WTC11 (cell line): ENCODE data around the gene STK25. TPM values are rescaled to one million over a fixed set of nuclear protein-coding genes. Genes with fewer than 3 reads are reported as not detected.

ENCODE experiments used
- CREM ChIP-seq: sonication (generic); formaldehyde crosslinking; IDR thresholded peaks from 2 replicates; pipeline ENCODE4 v1.8.1; 2022; ENCODE audit warnings: mild to moderate bottlenecking, missing genetic modification reagents, moderate library complexity
- EMX1 ChIP-seq: fragments of 250-450 bp; sonication (Bioruptor Pico); IDR thresholded peaks from 2 replicates; pipeline ENCODE4 v1.8.0; 2021; ENCODE audit warnings: mild to moderate bottlenecking
- ESRRA ChIP-seq: sonication (generic); formaldehyde crosslinking; IDR thresholded peaks from 2 replicates; pipeline ENCODE4 v1.8.1; 2022; ENCODE audit warnings: mild to moderate bottlenecking, missing genetic modification reagents, borderline replicate concordance
- FOXK1 ChIP-seq: sonication (generic); formaldehyde crosslinking; IDR thresholded peaks from 2 replicates; pipeline ENCODE4 v1.8.0; 2022; ENCODE audit warnings: mild to moderate bottlenecking, moderate library complexity, missing genetic modification reagents
- GTF2I ChIP-seq: fragments of 250-450 bp; sonication (Bioruptor Pico); conservative IDR thresholded peaks from 2 replicates; pipeline ENCODE4 v1.4.0; 2021; ENCODE audit warnings: mild to moderate bottlenecking
- JAZF1 ChIP-seq: fragments of 250-450 bp; sonication (Bioruptor Pico); IDR thresholded peaks from 2 replicates; pipeline ENCODE4 v1.9.0; 2021; ENCODE audit warnings: moderate library complexity, mild to moderate bottlenecking, inconsistent platforms
- RELA ChIP-seq: sonication (generic); formaldehyde crosslinking; IDR thresholded peaks from 2 replicates; pipeline ENCODE4 v1.8.1; 2022; ENCODE audit warnings: missing genetic modification reagents, mild to moderate bottlenecking, borderline replicate concordance
- SMAD3 ChIP-seq: sonication (generic); formaldehyde crosslinking; IDR thresholded peaks from 2 replicates; pipeline ENCODE4 v1.8.0; 2022; ENCODE audit warnings: missing genetic modification reagents, mild to moderate bottlenecking, borderline replicate concordance
- SMAD4 ChIP-seq: sonication (generic); formaldehyde crosslinking; IDR thresholded peaks from 2 replicates; pipeline ENCODE4 v1.8.0; 2022; ENCODE audit warnings: mild to moderate bottlenecking, missing genetic modification reagents
- SOX15 ChIP-seq: fragments of 250-450 bp; sonication (Bioruptor Pico); IDR thresholded peaks from 2 replicates; pipeline ENCODE4 v1.9.0; 2021; ENCODE audit warnings: mild to moderate bottlenecking
- SP1 ChIP-seq: sonication (generic); formaldehyde crosslinking; conservative IDR thresholded peaks from 2 replicates; pipeline ENCODE4 v1.8.1; 2022; ENCODE audit warnings: missing genetic modification reagents
- TCF7 ChIP-seq: sonication (generic); formaldehyde crosslinking; IDR thresholded peaks from 2 replicates; pipeline ENCODE4 v1.8.0; 2022; ENCODE audit warnings: mild to moderate bottlenecking, low read depth, missing genetic modification reagents, moderate library complexity
- TEAD4 ChIP-seq: sonication (generic); formaldehyde crosslinking; IDR thresholded peaks from 2 replicates; pipeline ENCODE4 v1.8.0; 2022; ENCODE audit warnings: mild to moderate bottlenecking, missing genetic modification reagents
- ZNF121 ChIP-seq: sonication (generic); formaldehyde crosslinking; IDR thresholded peaks from 2 replicates; pipeline ENCODE4 v1.8.0; 2023; ENCODE audit warnings: missing genetic modification reagents
- ZNF138 ChIP-seq: sonication (generic); formaldehyde crosslinking; conservative IDR thresholded peaks from 2 replicates; pipeline ENCODE4 v1.8.1; 2022; ENCODE audit warnings: mild to moderate bottlenecking, moderate library complexity, missing genetic modification reagents
- ZNF263 ChIP-seq: sonication (generic); formaldehyde crosslinking; IDR thresholded peaks from 2 replicates; pipeline ENCODE4 v1.8.1; 2022; ENCODE audit warnings: low read depth, mild to moderate bottlenecking, moderate library complexity, missing genetic modification reagents
- ZNF317 ChIP-seq: sonication (generic); formaldehyde crosslinking; IDR thresholded peaks from 2 replicates; pipeline ENCODE4 v1.8.1; 2023; ENCODE audit warnings: low read depth, mild to moderate bottlenecking, moderate library complexity, missing genetic modification reagents, borderline replicate concordance
- ZNF423 ChIP-seq: fragments of 250-450 bp; sonication (Bioruptor Pico); IDR thresholded peaks from 2 replicates; pipeline ENCODE4 v2.1.2; 2022; ENCODE audit warnings: mild to moderate bottlenecking, moderate library complexity
- ZNF671 ChIP-seq: fragments of 250-450 bp; sonication (Bioruptor Pico); IDR thresholded peaks from 2 replicates; pipeline ENCODE4 v1.8.0; 2021; ENCODE audit warnings: mild to moderate bottlenecking
- total RNA-seq: library from RNA; stranded (reverse); gene quantifications from 3 replicates; pipeline ENCODE4 v1.2.3, GENCODE V29; 2021
- TF ChIP-seq, protein P1 (sequence below): sonication (generic); formaldehyde crosslinking; IDR thresholded peaks from 2 replicates; pipeline ENCODE4 v1.8.1; 2023; ENCODE audit warnings: mild to moderate bottlenecking, missing genetic modification reagents
- TF ChIP-seq, protein P2 (sequence below): fragments of 250-450 bp; sonication (Bioruptor Pico); IDR thresholded peaks from 2 replicates; pipeline ENCODE4 v1.9.0; 2021; ENCODE audit warnings: mild to moderate bottlenecking
- TF ChIP-seq, protein P3 (sequence below): fragments of 250-450 bp; sonication (Bioruptor Pico); IDR thresholded peaks from 2 replicates; pipeline ENCODE4 v1.8.0; 2021; ENCODE audit warnings: mild to moderate bottlenecking
- TF ChIP-seq, protein P4 (sequence below): sonication (generic); formaldehyde crosslinking; IDR thresholded peaks from 2 replicates; pipeline ENCODE4 v1.8.1; 2022; ENCODE audit warnings: mild to moderate bottlenecking, missing genetic modification reagents, moderate library complexity, borderline replicate concordance
- TF ChIP-seq, protein P5 (sequence below): sonication (generic); formaldehyde crosslinking; IDR thresholded peaks from 2 replicates; pipeline ENCODE4 v1.8.0; 2023; ENCODE audit warnings: mild to moderate bottlenecking, missing genetic modification reagents
- TF ChIP-seq, protein P6 (sequence below): sonication (generic); formaldehyde crosslinking; IDR thresholded peaks from 2 replicates; pipeline ENCODE4 v1.8.0; 2023; ENCODE audit warnings: missing genetic modification reagents
- TF ChIP-seq, protein P7 (sequence below): sonication (generic); formaldehyde crosslinking; IDR thresholded peaks from 2 replicates; pipeline ENCODE4 v1.8.1; 2023; ENCODE audit warnings: mild to moderate bottlenecking, missing genetic modification reagents
- TF ChIP-seq, protein P8 (sequence below): sonication (generic); formaldehyde crosslinking; IDR thresholded peaks from 2 replicates; pipeline ENCODE4 v1.8.0; 2022; ENCODE audit warnings: mild to moderate bottlenecking, missing genetic modification reagents

STK25 gene
- total RNA-seq, 1 experiment from 2014 or later, result 232 TPM

DNA sequence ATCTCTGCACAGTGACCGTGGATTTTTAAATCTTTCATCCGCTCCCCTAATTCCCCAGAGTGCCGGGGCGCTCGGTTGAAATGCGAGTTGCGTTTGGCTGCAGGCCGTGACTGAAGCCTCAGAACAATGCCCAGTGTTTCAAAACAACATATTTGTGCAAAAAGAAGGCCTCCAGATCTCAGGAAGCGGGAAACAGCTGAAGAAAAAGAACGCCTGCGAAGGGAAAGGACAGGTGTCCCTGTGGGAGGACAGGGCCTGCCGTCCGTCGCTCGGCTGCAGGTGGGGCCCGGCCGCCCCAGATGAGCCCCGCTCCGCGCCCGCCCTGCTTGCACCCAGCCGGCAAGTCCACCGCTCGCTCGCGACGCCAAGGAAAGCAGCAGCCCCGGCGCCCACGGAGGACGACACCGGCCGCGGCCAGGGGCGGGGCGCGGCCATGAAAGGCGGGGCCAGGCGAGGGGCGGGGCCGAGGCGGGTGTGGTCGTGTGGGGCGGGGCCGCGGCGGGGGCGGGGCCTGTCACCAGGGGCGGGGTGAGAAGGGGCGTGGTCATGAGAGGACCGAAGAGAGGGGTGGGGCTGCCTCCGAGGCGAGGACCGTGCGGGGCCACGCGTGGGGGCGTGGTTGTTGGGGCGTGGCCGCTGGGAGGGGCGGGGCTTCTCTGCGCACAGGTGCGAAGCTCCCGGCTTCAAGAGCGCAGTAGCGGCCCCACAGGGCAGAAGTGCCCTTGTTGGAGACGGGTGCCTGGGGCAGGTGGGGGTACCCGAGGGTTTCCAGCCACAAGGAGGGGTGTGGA is 32.6 kb upstream of the STK25 start (continued):
- TF ChIP-seq SP1 (CRISPR knock-in tag) (peak; percentile 90), ESRRA (CRISPR knock-in tag) (no peak), SOX15 (no peak), ZNF263 (CRISPR knock-in tag) (no peak), SMAD3 (CRISPR knock-in tag) (no peak), ZNF317 (CRISPR knock-in tag) (no peak), ZNF138 (no peak; the same call in 1 of the 2 replicates), RELA (CRISPR knock-in tag) (no peak), CREM (no peak), ZNF423 (no peak), EMX1 (CRISPR knock-in tag) (no peak), JAZF1 (CRISPR knock-in tag) (no peak), FOXK1 (no peak), TEAD4 (no peak), ZNF671 (no peak), ZNF121 (CRISPR knock-in tag) (no peak), SMAD4 (CRISPR knock-in tag) (no peak), GTF2I (CRISPR knock-in tag) (no peak), TCF7 (no peak)
- TF ChIP-seq, protein P1, sequence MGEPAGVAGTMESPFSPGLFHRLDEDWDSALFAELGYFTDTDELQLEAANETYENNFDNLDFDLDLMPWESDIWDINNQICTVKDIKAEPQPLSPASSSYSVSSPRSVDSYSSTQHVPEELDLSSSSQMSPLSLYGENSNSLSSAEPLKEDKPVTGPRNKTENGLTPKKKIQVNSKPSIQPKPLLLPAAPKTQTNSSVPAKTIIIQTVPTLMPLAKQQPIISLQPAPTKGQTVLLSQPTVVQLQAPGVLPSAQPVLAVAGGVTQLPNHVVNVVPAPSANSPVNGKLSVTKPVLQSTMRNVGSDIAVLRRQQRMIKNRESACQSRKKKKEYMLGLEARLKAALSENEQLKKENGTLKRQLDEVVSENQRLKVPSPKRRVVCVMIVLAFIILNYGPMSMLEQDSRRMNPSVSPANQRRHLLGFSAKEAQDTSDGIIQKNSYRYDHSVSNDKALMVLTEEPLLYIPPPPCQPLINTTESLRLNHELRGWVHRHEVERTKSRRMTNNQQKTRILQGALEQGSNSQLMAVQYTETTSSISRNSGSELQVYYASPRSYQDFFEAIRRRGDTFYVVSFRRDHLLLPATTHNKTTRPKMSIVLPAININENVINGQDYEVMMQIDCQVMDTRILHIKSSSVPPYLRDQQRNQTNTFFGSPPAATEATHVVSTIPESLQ (CRISPR knock-in tag), result no peak
- TF ChIP-seq, protein P2, sequence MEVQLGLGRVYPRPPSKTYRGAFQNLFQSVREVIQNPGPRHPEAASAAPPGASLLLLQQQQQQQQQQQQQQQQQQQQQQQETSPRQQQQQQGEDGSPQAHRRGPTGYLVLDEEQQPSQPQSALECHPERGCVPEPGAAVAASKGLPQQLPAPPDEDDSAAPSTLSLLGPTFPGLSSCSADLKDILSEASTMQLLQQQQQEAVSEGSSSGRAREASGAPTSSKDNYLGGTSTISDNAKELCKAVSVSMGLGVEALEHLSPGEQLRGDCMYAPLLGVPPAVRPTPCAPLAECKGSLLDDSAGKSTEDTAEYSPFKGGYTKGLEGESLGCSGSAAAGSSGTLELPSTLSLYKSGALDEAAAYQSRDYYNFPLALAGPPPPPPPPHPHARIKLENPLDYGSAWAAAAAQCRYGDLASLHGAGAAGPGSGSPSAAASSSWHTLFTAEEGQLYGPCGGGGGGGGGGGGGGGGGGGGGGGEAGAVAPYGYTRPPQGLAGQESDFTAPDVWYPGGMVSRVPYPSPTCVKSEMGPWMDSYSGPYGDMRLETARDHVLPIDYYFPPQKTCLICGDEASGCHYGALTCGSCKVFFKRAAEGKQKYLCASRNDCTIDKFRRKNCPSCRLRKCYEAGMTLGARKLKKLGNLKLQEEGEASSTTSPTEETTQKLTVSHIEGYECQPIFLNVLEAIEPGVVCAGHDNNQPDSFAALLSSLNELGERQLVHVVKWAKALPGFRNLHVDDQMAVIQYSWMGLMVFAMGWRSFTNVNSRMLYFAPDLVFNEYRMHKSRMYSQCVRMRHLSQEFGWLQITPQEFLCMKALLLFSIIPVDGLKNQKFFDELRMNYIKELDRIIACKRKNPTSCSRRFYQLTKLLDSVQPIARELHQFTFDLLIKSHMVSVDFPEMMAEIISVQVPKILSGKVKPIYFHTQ (CRISPR knock-in tag), result no peak
- TF ChIP-seq, protein P3, sequence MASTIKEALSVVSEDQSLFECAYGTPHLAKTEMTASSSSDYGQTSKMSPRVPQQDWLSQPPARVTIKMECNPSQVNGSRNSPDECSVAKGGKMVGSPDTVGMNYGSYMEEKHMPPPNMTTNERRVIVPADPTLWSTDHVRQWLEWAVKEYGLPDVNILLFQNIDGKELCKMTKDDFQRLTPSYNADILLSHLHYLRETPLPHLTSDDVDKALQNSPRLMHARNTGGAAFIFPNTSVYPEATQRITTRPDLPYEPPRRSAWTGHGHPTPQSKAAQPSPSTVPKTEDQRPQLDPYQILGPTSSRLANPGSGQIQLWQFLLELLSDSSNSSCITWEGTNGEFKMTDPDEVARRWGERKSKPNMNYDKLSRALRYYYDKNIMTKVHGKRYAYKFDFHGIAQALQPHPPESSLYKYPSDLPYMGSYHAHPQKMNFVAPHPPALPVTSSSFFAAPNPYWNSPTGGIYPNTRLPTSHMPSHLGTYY, result no peak
- TF ChIP-seq, protein P4, sequence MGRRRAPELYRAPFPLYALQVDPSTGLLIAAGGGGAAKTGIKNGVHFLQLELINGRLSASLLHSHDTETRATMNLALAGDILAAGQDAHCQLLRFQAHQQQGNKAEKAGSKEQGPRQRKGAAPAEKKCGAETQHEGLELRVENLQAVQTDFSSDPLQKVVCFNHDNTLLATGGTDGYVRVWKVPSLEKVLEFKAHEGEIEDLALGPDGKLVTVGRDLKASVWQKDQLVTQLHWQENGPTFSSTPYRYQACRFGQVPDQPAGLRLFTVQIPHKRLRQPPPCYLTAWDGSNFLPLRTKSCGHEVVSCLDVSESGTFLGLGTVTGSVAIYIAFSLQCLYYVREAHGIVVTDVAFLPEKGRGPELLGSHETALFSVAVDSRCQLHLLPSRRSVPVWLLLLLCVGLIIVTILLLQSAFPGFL, result no peak
- TF ChIP-seq, protein P5, sequence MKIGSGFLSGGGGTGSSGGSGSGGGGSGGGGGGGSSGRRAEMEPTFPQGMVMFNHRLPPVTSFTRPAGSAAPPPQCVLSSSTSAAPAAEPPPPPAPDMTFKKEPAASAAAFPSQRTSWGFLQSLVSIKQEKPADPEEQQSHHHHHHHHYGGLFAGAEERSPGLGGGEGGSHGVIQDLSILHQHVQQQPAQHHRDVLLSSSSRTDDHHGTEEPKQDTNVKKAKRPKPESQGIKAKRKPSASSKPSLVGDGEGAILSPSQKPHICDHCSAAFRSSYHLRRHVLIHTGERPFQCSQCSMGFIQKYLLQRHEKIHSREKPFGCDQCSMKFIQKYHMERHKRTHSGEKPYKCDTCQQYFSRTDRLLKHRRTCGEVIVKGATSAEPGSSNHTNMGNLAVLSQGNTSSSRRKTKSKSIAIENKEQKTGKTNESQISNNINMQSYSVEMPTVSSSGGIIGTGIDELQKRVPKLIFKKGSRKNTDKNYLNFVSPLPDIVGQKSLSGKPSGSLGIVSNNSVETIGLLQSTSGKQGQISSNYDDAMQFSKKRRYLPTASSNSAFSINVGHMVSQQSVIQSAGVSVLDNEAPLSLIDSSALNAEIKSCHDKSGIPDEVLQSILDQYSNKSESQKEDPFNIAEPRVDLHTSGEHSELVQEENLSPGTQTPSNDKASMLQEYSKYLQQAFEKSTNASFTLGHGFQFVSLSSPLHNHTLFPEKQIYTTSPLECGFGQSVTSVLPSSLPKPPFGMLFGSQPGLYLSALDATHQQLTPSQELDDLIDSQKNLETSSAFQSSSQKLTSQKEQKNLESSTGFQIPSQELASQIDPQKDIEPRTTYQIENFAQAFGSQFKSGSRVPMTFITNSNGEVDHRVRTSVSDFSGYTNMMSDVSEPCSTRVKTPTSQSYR (CRISPR knock-in tag), result no peak
- TF ChIP-seq, protein P6, sequence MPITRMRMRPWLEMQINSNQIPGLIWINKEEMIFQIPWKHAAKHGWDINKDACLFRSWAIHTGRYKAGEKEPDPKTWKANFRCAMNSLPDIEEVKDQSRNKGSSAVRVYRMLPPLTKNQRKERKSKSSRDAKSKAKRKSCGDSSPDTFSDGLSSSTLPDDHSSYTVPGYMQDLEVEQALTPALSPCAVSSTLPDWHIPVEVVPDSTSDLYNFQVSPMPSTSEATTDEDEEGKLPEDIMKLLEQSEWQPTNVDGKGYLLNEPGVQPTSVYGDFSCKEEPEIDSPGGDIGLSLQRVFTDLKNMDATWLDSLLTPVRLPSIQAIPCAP (CRISPR knock-in tag), result no peak
- TF ChIP-seq, protein P7, sequence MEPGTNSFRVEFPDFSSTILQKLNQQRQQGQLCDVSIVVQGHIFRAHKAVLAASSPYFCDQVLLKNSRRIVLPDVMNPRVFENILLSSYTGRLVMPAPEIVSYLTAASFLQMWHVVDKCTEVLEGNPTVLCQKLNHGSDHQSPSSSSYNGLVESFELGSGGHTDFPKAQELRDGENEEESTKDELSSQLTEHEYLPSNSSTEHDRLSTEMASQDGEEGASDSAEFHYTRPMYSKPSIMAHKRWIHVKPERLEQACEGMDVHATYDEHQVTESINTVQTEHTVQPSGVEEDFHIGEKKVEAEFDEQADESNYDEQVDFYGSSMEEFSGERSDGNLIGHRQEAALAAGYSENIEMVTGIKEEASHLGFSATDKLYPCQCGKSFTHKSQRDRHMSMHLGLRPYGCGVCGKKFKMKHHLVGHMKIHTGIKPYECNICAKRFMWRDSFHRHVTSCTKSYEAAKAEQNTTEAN, result peak; percentile 68; the same call in 1 of the 2 replicates
- TF ChIP-seq, protein P8, sequence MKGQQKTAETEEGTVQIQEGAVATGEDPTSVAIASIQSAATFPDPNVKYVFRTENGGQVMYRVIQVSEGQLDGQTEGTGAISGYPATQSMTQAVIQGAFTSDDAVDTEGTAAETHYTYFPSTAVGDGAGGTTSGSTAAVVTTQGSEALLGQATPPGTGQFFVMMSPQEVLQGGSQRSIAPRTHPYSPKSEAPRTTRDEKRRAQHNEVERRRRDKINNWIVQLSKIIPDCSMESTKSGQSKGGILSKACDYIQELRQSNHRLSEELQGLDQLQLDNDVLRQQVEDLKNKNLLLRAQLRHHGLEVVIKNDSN (CRISPR knock-in tag), result peak; percentile 27; the same call in 1 of the 2 replicates
